Effector memory CD4-positive, alpha-beta T cell (primary cell): ENCODE results near the gene VMO1.

Experiments used
- DNase-seq, 3 donors: peaks; one replicate each; pipeline ENCODE4 v3.0.0-alpha.2; 2020
- H3K27ac ChIP-seq: 2 replicates; pipeline ENCODE4 v1.7.0; 2013; ENCODE audit warnings: mild to moderate bottlenecking, low read length, moderate library complexity; ENCODE audit not compliant: insufficient read depth, poor library complexity, severe bottlenecking
- H3K27me3 ChIP-seq: replicated peaks from 2 replicates; pipeline ENCODE4 v1.7.0; 2013; ENCODE audit warnings: mild to moderate bottlenecking, low read length; ENCODE audit not compliant: insufficient read depth, control insufficient read depth, poor library complexity, severe bottlenecking
- H3K36me3 ChIP-seq: 2 replicates; pipeline ENCODE4 v1.7.0; 2013; ENCODE audit warnings: mild to moderate bottlenecking, low read length, moderate library complexity; ENCODE audit not compliant: control insufficient read depth, insufficient read depth
- H3K4me1 ChIP-seq: 2 replicates; pipeline ENCODE4 v1.7.0; 2013; ENCODE audit warnings: low read length, mild to moderate bottlenecking; ENCODE audit not compliant: control insufficient read depth, insufficient read depth, poor library complexity, severe bottlenecking
- H3K4me3 ChIP-seq: 2 replicates; pipeline ENCODE4 v1.7.0; 2013; ENCODE audit warnings: low read length, low read depth, mild to moderate bottlenecking; ENCODE audit not compliant: insufficient read depth, poor library complexity, severe bottlenecking
- H3K9me3 ChIP-seq: 2 replicates; pipeline ENCODE4 v1.7.0; 2013; ENCODE audit warnings: mild to moderate bottlenecking, low read length, moderate library complexity; ENCODE audit not compliant: control insufficient read depth

Gene VMO1

GRCh38 chr17:4800462-4801196 is 14.5 kb upstream of the VMO1 start:
- no peak for DNase-seq
- no peaks in the 10 kb centered on the region for H3K27me3 ChIP-seq
- H3K27ac ChIP-seq, result no peak overlapping the region
- H3K4me3 ChIP-seq, result no peak overlapping the region
- H3K9me3 ChIP-seq, result no peaks in the 10 kb centered on the region
- peaks cover 17% of the 10 kb centered on the region for H3K36me3 ChIP-seq
- no peaks in the 10 kb centered on the region for H3K4me1 ChIP-seq

GRCh38 chr17:4796552-4796920 is 10.4 kb upstream of the VMO1 start:
- no peaks in the 10 kb centered on the region for H3K4me1 ChIP-seq
- no peaks in the 10 kb centered on the region for H3K27me3 ChIP-seq
- peaks cover 17% of the 10 kb centered on the region for H3K36me3 ChIP-seq
- no peak for DNase-seq
- H3K27ac ChIP-seq, result peak overlapping the region; percentile 74
- H3K4me3 ChIP-seq, result peak overlapping the region; percentile 68
- no peaks in the 10 kb centered on the region for H3K9me3 ChIP-seq

GRCh38 chr17:4795168-4795567 is 9.0 kb upstream of the VMO1 start:
- H3K27ac ChIP-seq, result no peak overlapping the region
- H3K9me3 ChIP-seq, result no peaks in the 10 kb centered on the region
- H3K27me3 ChIP-seq, result no peaks in the 10 kb centered on the region
- H3K4me3 ChIP-seq, result no peak overlapping the region
- H3K4me1 ChIP-seq, result peaks cover 4% of the 10 kb centered on the region
- peaks cover 17% of the 10 kb centered on the region for H3K36me3 ChIP-seq
- DNase-seq, result no peak

GRCh38 chr17:4790705-4791088 is 4.5 kb upstream of the VMO1 start:
- H3K36me3 ChIP-seq, result no peaks in the 10 kb centered on the region
- peaks cover 11% of the 10 kb centered on the region for H3K27me3 ChIP-seq
- peak overlapping the region; percentile 62 for H3K4me3 ChIP-seq
- peak overlapping the region; percentile 77 for H3K27ac ChIP-seq
- H3K9me3 ChIP-seq, result no peaks in the 10 kb centered on the region
- no peak for DNase-seq
- H3K4me1 ChIP-seq, result peaks cover 16% of the 10 kb centered on the region

GRCh38 chr17:4789951-4790704 is 4.0 kb upstream of the VMO1 start:
- H3K27ac ChIP-seq, result peak overlapping the region; percentile 77
- peak; percentile 59 to 68 (median 64) for DNase-seq
- H3K9me3 ChIP-seq, result no peaks in the 10 kb centered on the region
- H3K36me3 ChIP-seq, result no peaks in the 10 kb centered on the region
- peaks cover 20% of the 10 kb centered on the region for H3K4me1 ChIP-seq
- H3K4me3 ChIP-seq, result peak overlapping the region; percentile 62
- peaks cover 15% of the 10 kb centered on the region for H3K27me3 ChIP-seq

GRCh38 chr17:4789701-4789950 is 3.5 kb upstream of the VMO1 start:
- no peaks in the 10 kb centered on the region for H3K9me3 ChIP-seq
- peaks cover 20% of the 10 kb centered on the region for H3K4me1 ChIP-seq
- DNase-seq, result no peak
- H3K36me3 ChIP-seq, result no peaks in the 10 kb centered on the region
- H3K4me3 ChIP-seq, result peak overlapping the region; percentile 62
- H3K27ac ChIP-seq, result peak overlapping the region; percentile 77
- H3K27me3 ChIP-seq, result peaks cover 15% of the 10 kb centered on the region

GRCh38 chr17:4788807-4789700 is 2.9 kb upstream of the VMO1 start, which contains the start of gene GLTPD2:
TSS of gene GLTPD2 (plus strand) at chr17:4788964. CDS start at chr17:4789012, 48 bp downstream.
- no peaks in the 10 kb centered on the region for H3K36me3 ChIP-seq
- peak within 1 kb of the TSS; percentile 77 for H3K27ac ChIP-seq
- H3K4me3 ChIP-seq, result peak within 1 kb of the TSS; percentile 62
- peaks cover 20% of the 10 kb centered on the region for H3K4me1 ChIP-seq
- peaks cover 15% of the 10 kb centered on the region for H3K27me3 ChIP-seq
- no peaks in the 10 kb centered on the region for H3K9me3 ChIP-seq
- DNase-seq, result no peak

- Histone ChIP-seq H3K4me3 (no peak overlapping the region), H3K27ac (no peak overlapping the region), H3K4me1 (peaks cover 20% of the 10 kb centered on the region), H3K27me3 (peaks cover 20% of the 10 kb centered on the region), H3K36me3 (no peaks in the 10 kb centered on the region), H3K9me3 (no peaks in the 10 kb centered on the region)
- no peak for DNase-seq
Observed at GRCh38 chr17:4788159-4788806, 2.1 kb upstream of the VMO1 start.

- Histone ChIP-seq H3K4me3 (no peak overlapping the region), H3K36me3 (no peaks in the 10 kb centered on the region), H3K9me3 (no peaks in the 10 kb centered on the region), H3K4me1 (peaks cover 20% of the 10 kb centered on the region), H3K27me3 (peaks cover 31% of the 10 kb centered on the region), H3K27ac (no peak overlapping the region)
- no peak for DNase-seq
Observed at GRCh38 chr17:4786516-4786915, 352 bp upstream of the VMO1 start.
